Stimulated activated CD4-positive, alpha-beta T cell treated with anti-CD3 and anti-CD28 coated beads, Interleukin-4, amount 100 ng/mL, for 1 hour (primary cell): ENCODE data around the gene PPIF.

Experiments
- DNase-seq: peaks from one replicate; pipeline ENCODE4 v3.0.0-alpha.2; 2020

PPIF gene

GRCh38 chr10:79403441-79404230 lies 56.4 kb downstream of the PPIF start:
- DNase-seq = no peak

DNA sequence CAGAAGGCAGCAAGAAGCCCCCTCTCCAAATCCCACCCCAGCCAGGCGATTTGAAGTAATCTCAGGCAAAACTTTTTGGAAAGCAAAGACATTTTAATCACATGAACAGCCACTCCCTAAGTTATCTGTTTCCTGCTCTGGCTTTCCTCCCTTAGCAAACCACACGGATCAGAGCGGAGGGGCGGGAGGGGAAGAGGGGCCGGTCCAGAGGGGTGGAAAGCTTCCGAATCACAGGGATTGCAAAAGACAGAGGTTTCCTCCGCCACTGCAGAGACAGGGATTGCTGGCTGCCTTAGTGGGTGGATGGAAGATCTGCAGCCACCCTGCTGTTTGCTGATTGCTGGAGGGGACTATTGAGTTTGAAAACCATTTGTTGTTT lies 57.0 kb downstream of the PPIF start:
- no peak for DNase-seq

DNA sequence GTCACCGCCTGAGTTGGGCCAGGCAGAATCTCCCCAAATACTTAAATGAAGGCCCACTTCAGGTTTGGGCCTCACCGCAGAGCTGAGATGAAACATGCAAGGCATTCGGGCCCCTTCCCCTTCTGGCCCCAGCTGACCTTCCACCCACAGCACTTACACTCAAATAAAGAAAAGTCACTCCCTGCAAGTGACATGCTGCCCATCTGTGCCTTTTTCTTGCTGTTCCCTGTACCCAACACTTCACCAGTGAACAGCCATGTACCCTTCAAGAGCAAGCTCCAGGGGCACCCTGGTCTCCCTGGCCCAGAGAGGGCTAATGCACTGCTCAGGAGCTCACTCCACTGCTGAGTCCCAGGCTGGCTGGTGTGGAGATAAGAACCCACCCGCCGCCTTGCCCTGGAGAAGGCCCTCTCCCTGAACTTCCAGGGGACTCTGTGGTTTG lies 57.4 kb downstream of the PPIF start:
- no peak for DNase-seq
